SK-N-SH treated with all-trans-retinoic acid at 6 μM for 48 hours (cell line): Measurements from ENCODE around the gene JSRP1.

ENCODE experiments used
- ATAC-seq: fragments of 200-7000 bp; cut with Tn5 transposase; 3 replicates; pipeline ENCODE4 v1.9.1; 2020; ENCODE audit warnings: mild to moderate bottlenecking, moderate library complexity
- ARNTL ChIP-seq: fragments of 450-650 bp; formaldehyde crosslinking; IDR thresholded peaks from 2 replicates; pipeline ENCODE4 v1.5.0; 2020; ENCODE audit warnings: low read depth, mild to moderate bottlenecking, moderate library complexity, borderline replicate concordance
- BACH2 ChIP-seq: fragments of 250-450 bp; sonication (Bioruptor Pico); IDR thresholded peaks from 2 replicates; pipeline ENCODE4 v1.9.0; 2021; ENCODE audit warnings: mild to moderate bottlenecking, borderline replicate concordance
- CREB5 ChIP-seq: fragments of 250-450 bp; sonication (Bioruptor Pico); IDR thresholded peaks from 2 replicates; pipeline ENCODE4 v1.5.1; 2020; ENCODE audit warnings: low read depth, mild to moderate bottlenecking, moderate library complexity
- CSDC2 ChIP-seq: fragments of 250-450 bp; sonication (Bioruptor Pico); IDR thresholded peaks from 2 replicates; pipeline ENCODE4 v1.5.0; 2020; ENCODE audit warnings: mild to moderate bottlenecking, moderate library complexity
- ESRRG ChIP-seq: fragments of 250-450 bp; sonication (Bioruptor Pico); IDR thresholded peaks from 2 replicates; pipeline ENCODE4 v1.6.1; 2021; ENCODE audit warnings: mild to moderate bottlenecking
- GLIS3 ChIP-seq: fragments of 250-450 bp; sonication (Bioruptor Pico); IDR thresholded peaks from 2 replicates; pipeline ENCODE4 v1.5.0; 2020; ENCODE audit warnings: mild to moderate bottlenecking, moderate library complexity
- OSR1 ChIP-seq: fragments of 250-450 bp; sonication (Bioruptor Pico); IDR thresholded peaks from 2 replicates; pipeline ENCODE4 v1.8.0; 2022; ENCODE audit warnings: moderate library complexity, mild to moderate bottlenecking, inconsistent platforms
- POU6F1 ChIP-seq: fragments of 250-450 bp; sonication (Bioruptor Pico); IDR thresholded peaks from 2 replicates; pipeline ENCODE4 v1.8.0; 2021; ENCODE audit warnings: low read depth, mild to moderate bottlenecking, moderate library complexity, borderline replicate concordance
- PPARA ChIP-seq: fragments of 250-450 bp; sonication (Bioruptor Pico); IDR thresholded peaks from 2 replicates; pipeline ENCODE4 v1.5.0; 2020; ENCODE audit warnings: mild to moderate bottlenecking, borderline replicate concordance
- RARB ChIP-seq: fragments of 250-450 bp; sonication (Bioruptor Pico); IDR thresholded peaks from 2 replicates; pipeline ENCODE4 v1.8.0; 2021; ENCODE audit warnings: mild to moderate bottlenecking, moderate library complexity
- SNAI2 ChIP-seq: fragments of 250-450 bp; sonication (Bioruptor Pico); IDR thresholded peaks from 2 replicates; pipeline ENCODE4 v1.5.0; 2020; ENCODE audit warnings: mild to moderate bottlenecking, moderate library complexity
- TCF4 ChIP-seq: fragments of 250-450 bp; sonication (Bioruptor Pico); IDR thresholded peaks from 2 replicates; pipeline ENCODE4 v1.8.0; 2021; ENCODE audit warnings: mild to moderate bottlenecking, moderate library complexity, borderline replicate concordance
- TOX ChIP-seq: fragments of 250-450 bp; sonication (Bioruptor Pico); IDR thresholded peaks from 2 replicates; pipeline ENCODE4 v1.8.0; 2021; ENCODE audit warnings: mild to moderate bottlenecking, moderate library complexity, borderline replicate concordance
- TSHZ2 ChIP-seq: fragments of 250-450 bp; sonication (Bioruptor Pico); IDR thresholded peaks from 2 replicates; pipeline ENCODE4 v1.5.0; 2020; ENCODE audit warnings: mild to moderate bottlenecking, moderate library complexity
- ZC3H10 ChIP-seq: fragments of 250-450 bp; sonication (Bioruptor Pico); IDR thresholded peaks from 2 replicates; pipeline ENCODE4 v1.5.1; 2021; ENCODE audit warnings: mild to moderate bottlenecking, moderate library complexity
- ZFP3 ChIP-seq: fragments of 250-450 bp; sonication (Bioruptor Pico); IDR thresholded peaks from 2 replicates; pipeline ENCODE4 v1.5.0; 2020; ENCODE audit warnings: mild to moderate bottlenecking, moderate library complexity
- ZFP30 ChIP-seq: fragments of 450-650 bp; formaldehyde crosslinking; IDR thresholded peaks from 2 replicates; pipeline ENCODE4 v1.5.0; 2022; ENCODE audit warnings: mild to moderate bottlenecking, moderate library complexity
- ZNF565 ChIP-seq: fragments of 450-650 bp; formaldehyde crosslinking; conservative IDR thresholded peaks from 2 replicates; pipeline ENCODE4 v1.5.0; 2020; ENCODE audit warnings: low read depth, mild to moderate bottlenecking, moderate library complexity
- ZNF70 ChIP-seq: fragments of 450-650 bp; formaldehyde crosslinking; IDR thresholded peaks from 2 replicates; pipeline ENCODE4 v1.5.0; 2020; ENCODE audit warnings: mild to moderate bottlenecking, moderate library complexity
- ZNF8 ChIP-seq: fragments of 450-650 bp; formaldehyde crosslinking; IDR thresholded peaks from 2 replicates; pipeline ENCODE4 v1.5.0; 2020; ENCODE audit warnings: mild to moderate bottlenecking, moderate library complexity
- TF ChIP-seq, protein P1 (sequence below): fragments of 250-450 bp; sonication (Bioruptor Pico); IDR thresholded peaks from 2 replicates; pipeline ENCODE4 v1.5.1; 2021; ENCODE audit warnings: mild to moderate bottlenecking, moderate library complexity
- TF ChIP-seq, protein P2 (sequence below): fragments of 250-450 bp; sonication (Bioruptor Pico); IDR thresholded peaks from 2 replicates; pipeline ENCODE4 v1.8.0; 2020; ENCODE audit warnings: mild to moderate bottlenecking, moderate library complexity, borderline replicate concordance

JSRP1 gene

GRCh38 chr19:2228157-2229030 is 27.8 kb downstream of the JSRP1 start (continued):
- TF ChIP-seq POU6F1 (no peak), ARNTL (CRISPR knock-in tag) (no peak), TCF4 (CRISPR knock-in tag) (no peak)

DNA sequence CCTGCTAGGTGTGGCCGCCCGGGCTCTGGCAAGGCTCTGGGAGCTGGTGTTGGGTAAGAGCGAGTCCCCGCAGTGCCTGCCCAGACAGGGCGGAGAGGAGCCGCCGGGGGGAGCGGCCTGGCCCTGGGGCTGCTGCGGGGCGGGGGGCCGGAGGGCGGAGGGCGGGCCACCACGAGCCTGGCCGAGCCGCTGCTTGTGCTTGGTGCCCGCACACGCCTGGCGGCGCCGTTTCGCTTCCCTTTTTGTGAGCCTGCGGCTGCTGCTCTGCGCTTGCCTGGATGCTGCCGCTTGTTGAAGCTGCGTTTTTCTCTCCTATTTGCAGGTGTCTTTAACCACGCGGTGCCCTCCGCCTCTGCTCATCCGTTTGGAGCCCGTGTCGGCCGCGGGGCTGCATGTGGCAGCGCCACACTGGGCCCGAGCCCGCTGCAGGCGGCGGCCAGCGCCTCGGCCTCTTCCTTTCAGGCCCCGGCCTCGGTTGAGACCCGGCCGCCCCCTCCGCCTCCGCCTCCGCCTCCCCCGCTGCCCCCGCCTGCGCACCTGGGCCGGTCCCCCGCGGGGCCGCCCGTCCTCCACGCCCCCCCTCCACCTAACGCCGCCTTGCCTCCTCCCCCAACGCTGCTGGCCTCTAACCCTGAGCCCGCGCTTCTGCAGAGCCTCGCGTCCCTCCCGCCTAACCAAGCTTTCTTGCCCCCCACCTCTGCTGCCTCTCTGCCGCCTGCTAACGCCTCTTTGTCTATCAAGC is 28.6 kb downstream of the JSRP1 start:
- no peak for TF ChIP-seq CSDC2 (CRISPR knock-in tag)
- no peak for TF ChIP-seq PPARA (CRISPR knock-in tag)
- no peak for TF ChIP-seq ZC3H10 (CRISPR knock-in tag)
- TF ChIP-seq BACH2 (CRISPR knock-in tag): no peak
- no peak for TF ChIP-seq SNAI2
- TF ChIP-seq, protein P1, sequence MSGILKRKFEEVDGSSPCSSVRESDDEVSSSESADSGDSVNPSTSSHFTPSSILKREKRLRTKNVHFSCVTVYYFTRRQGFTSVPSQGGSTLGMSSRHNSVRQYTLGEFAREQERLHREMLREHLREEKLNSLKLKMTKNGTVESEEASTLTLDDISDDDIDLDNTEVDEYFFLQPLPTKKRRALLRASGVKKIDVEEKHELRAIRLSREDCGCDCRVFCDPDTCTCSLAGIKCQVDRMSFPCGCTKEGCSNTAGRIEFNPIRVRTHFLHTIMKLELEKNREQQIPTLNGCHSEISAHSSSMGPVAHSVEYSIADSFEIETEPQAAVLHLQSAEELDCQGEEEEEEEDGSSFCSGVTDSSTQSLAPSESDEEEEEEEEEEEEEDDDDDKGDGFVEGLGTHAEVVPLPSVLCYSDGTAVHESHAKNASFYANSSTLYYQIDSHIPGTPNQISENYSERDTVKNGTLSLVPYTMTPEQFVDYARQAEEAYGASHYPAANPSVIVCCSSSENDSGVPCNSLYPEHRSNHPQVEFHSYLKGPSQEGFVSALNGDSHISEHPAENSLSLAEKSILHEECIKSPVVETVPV: no peak
- no peak for TF ChIP-seq CREB5 (CRISPR knock-in tag)
- TF ChIP-seq ZFP3 (CRISPR knock-in tag): no peak
- TF ChIP-seq OSR1 (CRISPR knock-in tag): no peak
- no peak for TF ChIP-seq RARB
- no peak for TF ChIP-seq POU6F1
- TF ChIP-seq ZNF565 (CRISPR knock-in tag): no peak
- no peak for TF ChIP-seq ZNF8 (CRISPR knock-in tag)
- TF ChIP-seq TCF4 (CRISPR knock-in tag): no peak
- no peak for TF ChIP-seq TSHZ2 (CRISPR knock-in tag)
- TF ChIP-seq ZNF70 (CRISPR knock-in tag): no peak
- TF ChIP-seq ESRRG (CRISPR knock-in tag): no peak
- TF ChIP-seq GLIS3: no peak
- no peak for ATAC-seq

GRCh38 chr19:2226840-2227360 is 29.3 kb downstream of the JSRP1 start:
- no peak for ATAC-seq
- no peak for TF ChIP-seq ZFP30 (CRISPR knock-in tag)
- TF ChIP-seq ESRRG (CRISPR knock-in tag): no peak
- TF ChIP-seq ZNF565 (CRISPR knock-in tag): no peak
- TF ChIP-seq POU6F1: no peak
- TF ChIP-seq, protein P2, sequence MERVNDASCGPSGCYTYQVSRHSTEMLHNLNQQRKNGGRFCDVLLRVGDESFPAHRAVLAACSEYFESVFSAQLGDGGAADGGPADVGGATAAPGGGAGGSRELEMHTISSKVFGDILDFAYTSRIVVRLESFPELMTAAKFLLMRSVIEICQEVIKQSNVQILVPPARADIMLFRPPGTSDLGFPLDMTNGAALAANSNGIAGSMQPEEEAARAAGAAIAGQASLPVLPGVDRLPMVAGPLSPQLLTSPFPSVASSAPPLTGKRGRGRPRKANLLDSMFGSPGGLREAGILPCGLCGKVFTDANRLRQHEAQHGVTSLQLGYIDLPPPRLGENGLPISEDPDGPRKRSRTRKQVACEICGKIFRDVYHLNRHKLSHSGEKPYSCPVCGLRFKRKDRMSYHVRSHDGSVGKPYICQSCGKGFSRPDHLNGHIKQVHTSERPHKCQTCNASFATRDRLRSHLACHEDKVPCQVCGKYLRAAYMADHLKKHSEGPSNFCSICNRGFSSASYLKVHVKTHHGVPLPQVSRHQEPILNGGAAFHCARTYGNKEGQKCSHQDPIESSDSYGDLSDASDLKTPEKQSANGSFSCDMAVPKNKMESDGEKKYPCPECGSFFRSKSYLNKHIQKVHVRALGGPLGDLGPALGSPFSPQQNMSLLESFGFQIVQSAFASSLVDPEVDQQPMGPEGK (CRISPR knock-in tag): no peak
- TF ChIP-seq BACH2 (CRISPR knock-in tag): no peak
- TF ChIP-seq GLIS3: no peak
- TF ChIP-seq SNAI2: no peak
- TF ChIP-seq TOX: no peak
- no peak for TF ChIP-seq CREB5 (CRISPR knock-in tag)
- no peak for TF ChIP-seq ZC3H10 (CRISPR knock-in tag)
